ENCODE results near the gene PPP2R5C.
A peak's percentile ranks its signal among the peaks of the same experiment; 100 is the strongest.

Gene PPP2R5C

GRCh38 chr14:101757839-101758211, 3.7 kb upstream of the PPP2R5C start:
- Histone ChIP-seq H3K4me1 (ENCODE audit: control insufficient read depth, insufficient read depth, low read length) (peaks cover 9% of the 10 kb centered on the region), H3K36me3 (ENCODE audit: control insufficient read depth, insufficient read depth, low read length, severe bottlenecking) (no peaks in the 10 kb centered on the region), H3K9me3 (ENCODE audit: control insufficient read depth, low read length) (peaks cover 12% of the 10 kb centered on the region), H3K9ac (ENCODE audit: low read length) (no peak overlapping the region), H3K27me3 (replicated peaks; ENCODE audit: control insufficient read depth, insufficient read depth, low read length) (peaks cover 30% of the 10 kb centered on the region), H3K4me3 (ENCODE audit: low read length) (no peak overlapping the region)
- no peak for DNase-seq (ENCODE audit: low read depth)

- no peak for DNase-seq (ENCODE audit: low read depth)
- Histone ChIP-seq H3K4me1 (ENCODE audit: control insufficient read depth, insufficient read depth, low read length) (peaks cover 9% of the 10 kb centered on the region), H3K36me3 (ENCODE audit: control insufficient read depth, insufficient read depth, low read length, severe bottlenecking) (no peaks in the 10 kb centered on the region), H3K27me3 (replicated peaks; ENCODE audit: control insufficient read depth, insufficient read depth, low read length) (peaks cover 19% of the 10 kb centered on the region), H3K4me3 (ENCODE audit: low read length) (no peak overlapping the region), H3K9me3 (ENCODE audit: control insufficient read depth, low read length) (peaks cover 8% of the 10 kb centered on the region), H3K9ac (ENCODE audit: low read length) (no peak overlapping the region)
Measured at GRCh38 chr14:101758913-101759593, 2.5 kb upstream of the PPP2R5C start.

DNA sequence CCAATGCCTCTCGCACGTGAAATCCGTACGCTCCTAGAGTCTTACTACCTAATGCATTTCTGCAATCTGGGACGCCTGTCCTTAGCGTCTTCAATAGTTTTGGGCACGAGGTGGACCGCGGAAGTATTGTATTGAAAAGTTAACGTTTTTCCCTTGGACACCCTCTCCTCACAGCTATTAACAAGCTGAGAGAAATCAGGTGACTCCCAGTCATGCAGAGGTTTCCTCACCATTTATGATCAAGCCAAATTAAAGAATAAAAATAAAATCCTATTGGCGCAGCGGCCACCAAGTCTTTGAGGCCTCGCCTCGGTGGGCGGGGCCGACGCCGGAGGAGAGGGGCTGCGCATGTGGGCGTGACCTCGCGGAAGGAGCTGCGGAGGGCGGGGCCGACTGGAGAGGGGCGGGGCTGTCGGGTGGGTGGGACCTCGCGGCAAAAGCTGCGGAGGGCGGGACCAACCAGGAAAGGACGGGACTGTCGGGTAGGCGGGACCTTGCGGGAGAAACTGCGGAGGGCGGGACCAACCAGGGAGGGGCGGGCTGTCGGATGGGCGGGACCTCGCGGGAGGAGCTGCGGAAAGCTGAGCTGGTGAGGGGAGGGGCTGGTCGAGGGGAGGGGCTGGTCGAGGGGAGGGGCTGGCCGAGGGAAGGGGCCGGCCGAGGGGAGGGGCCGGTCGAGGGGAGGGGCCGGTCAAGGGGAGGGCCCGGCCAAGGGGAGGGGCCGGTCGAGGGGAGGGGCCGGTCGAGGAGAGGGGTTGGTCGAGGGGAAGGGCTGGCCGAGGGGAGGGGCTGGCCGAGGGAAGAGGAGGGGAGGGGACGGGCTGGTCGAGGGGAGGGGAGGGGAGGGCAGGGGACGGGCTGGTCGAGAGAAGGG, 1.1 kb upstream of the PPP2R5C start:
- DNase-seq (ENCODE audit: low read depth) = peak; percentile 100
- H3K36me3 ChIP-seq (ENCODE audit: control insufficient read depth, insufficient read depth, low read length, severe bottlenecking) = no peaks in the 10 kb centered on the region
- no peaks in the 10 kb centered on the region for H3K9me3 ChIP-seq (ENCODE audit: control insufficient read depth, low read length)
- H3K4me1 ChIP-seq (ENCODE audit: control insufficient read depth, insufficient read depth, low read length) = peaks cover 9% of the 10 kb centered on the region
- no peak overlapping the region for H3K9ac ChIP-seq (ENCODE audit: low read length)
- H3K27me3 ChIP-seq (replicated peaks; ENCODE audit: control insufficient read depth, insufficient read depth, low read length) = peaks cover 6% of the 10 kb centered on the region
- H3K4me3 ChIP-seq (ENCODE audit: low read length) = peak overlapping the region; percentile 65

DNA sequence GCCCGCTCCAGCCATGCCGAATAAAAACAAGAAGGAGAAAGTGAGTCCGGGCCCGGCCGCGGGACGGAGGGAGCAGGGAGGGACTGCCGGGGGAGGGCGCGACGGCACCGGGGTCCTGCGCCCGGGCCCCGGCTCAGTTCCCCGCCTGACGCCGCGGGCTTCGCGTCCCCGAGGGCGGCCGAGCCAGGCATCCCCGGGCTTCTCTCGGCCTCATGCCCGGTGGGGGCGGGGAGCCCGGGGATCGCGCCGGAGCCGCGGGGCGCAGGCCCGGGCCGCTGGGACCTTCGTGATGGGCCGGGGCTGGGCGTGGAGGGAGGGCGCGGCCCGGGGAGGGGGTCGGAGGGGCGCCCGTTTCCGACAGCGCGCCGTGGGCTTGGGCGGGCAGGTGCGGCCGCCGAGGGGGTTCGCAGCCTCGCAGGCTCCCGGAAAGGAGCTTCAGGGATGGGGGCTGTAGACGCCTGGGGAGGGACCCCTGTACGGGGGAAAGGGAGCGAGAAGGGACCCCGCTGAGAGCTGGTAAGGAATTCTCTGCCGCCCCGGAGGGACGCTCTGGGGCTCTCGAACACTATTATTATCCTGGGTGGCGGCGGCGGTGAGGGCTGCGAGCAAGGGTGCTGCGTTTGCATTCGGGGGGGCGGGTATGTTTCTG, 496 bp downstream of the PPP2R5C start:
- H3K9me3 ChIP-seq (ENCODE audit: control insufficient read depth, low read length) = no peaks in the 10 kb centered on the region
- H3K36me3 ChIP-seq (ENCODE audit: control insufficient read depth, insufficient read depth, low read length, severe bottlenecking) = no peaks in the 10 kb centered on the region
- H3K4me1 ChIP-seq (ENCODE audit: control insufficient read depth, insufficient read depth, low read length) = peaks cover 9% of the 10 kb centered on the region
- peak overlapping the region; percentile 79 for H3K9ac ChIP-seq (ENCODE audit: low read length)
- DNase-seq (ENCODE audit: low read depth) = peak; percentile 73
- no peaks in the 10 kb centered on the region for H3K27me3 ChIP-seq (replicated peaks; ENCODE audit: control insufficient read depth, insufficient read depth, low read length)
- H3K4me3 ChIP-seq (ENCODE audit: low read length) = peak overlapping the region; percentile 84

DNA sequence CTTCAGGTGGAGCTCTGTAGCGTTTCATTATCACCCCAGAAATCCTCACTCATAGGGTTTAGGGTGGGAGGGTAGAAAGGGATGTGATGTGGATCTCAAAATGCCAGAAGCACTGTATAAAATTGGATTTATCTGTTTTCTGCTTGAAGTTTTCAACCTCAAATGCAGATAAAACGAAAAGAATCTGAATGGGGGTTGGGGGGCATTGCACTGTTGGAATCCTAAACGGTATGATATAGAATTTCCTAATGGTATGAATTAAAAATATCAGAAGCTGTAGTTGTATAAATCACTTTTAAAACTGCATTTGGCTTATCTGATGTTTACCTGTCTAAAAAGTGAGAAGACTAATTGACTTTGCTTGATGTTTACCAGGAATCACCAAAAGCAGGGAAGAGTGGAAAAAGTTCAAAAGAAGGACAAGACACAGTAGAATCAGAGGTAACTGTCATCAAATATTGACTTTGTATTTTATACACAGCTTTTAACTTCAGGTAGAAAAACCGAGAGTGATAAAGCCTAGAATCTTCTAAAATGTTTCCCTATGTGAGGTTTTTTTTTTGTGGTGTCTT, 1.1 kb downstream of the PPP2R5C start:
- peak overlapping the region; percentile 79 for H3K9ac ChIP-seq (ENCODE audit: low read length)
- H3K27me3 ChIP-seq (replicated peaks; ENCODE audit: control insufficient read depth, insufficient read depth, low read length) = no peaks in the 10 kb centered on the region
- no peak for DNase-seq (ENCODE audit: low read depth)
- H3K4me3 ChIP-seq (ENCODE audit: low read length) = peak overlapping the region; percentile 84
- peaks cover 2% of the 10 kb centered on the region for H3K36me3 ChIP-seq (ENCODE audit: control insufficient read depth, insufficient read depth, low read length, severe bottlenecking)
- peaks cover 9% of the 10 kb centered on the region for H3K4me1 ChIP-seq (ENCODE audit: control insufficient read depth, insufficient read depth, low read length)
- H3K9me3 ChIP-seq (ENCODE audit: control insufficient read depth, low read length) = no peaks in the 10 kb centered on the region

DNA sequence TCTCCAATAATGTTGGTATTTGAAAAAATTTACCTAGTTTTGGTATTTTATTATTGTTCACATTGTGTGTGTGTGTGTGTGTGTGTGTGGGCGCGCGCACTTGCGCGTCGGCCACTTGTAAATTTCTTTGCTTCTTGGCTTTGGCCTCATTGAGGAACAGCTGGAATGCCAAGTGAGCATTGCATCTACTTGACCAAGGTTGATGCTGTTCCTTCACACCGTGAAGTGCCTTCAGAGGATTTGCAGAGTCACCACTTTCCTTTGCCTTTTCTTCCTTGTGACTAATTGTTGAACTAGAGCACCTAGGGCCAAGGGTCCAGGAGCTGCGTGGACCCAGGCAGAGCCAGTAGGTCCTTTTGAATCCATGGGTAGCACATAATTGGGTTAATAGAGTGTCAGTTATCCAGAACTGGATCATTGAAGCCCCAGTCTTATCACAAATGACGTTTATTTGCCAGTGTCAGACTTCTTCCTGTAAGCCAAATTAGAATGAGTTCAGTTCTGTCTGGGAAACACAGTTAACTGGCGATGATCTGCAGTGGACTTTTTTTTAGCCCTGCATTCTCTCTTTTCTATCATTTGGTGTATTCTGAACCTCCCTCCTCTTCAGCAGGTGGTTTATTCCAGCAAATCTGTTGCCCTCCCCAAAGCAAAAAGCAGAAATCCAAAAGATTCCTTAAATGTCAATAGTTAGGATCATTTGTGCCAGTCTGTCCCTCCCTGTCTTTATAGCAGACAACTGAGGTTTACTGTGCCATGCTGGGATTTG, 2.6 kb downstream of the PPP2R5C start:
- DNase-seq (ENCODE audit: low read depth) = no peak
- peaks cover 2% of the 10 kb centered on the region for H3K36me3 ChIP-seq (ENCODE audit: control insufficient read depth, insufficient read depth, low read length, severe bottlenecking)
- H3K27me3 ChIP-seq (replicated peaks; ENCODE audit: control insufficient read depth, insufficient read depth, low read length) = no peaks in the 10 kb centered on the region
- H3K9me3 ChIP-seq (ENCODE audit: control insufficient read depth, low read length) = no peaks in the 10 kb centered on the region
- H3K4me3 ChIP-seq (ENCODE audit: low read length) = no peak overlapping the region
- no peak overlapping the region for H3K9ac ChIP-seq (ENCODE audit: low read length)
- H3K4me1 ChIP-seq (ENCODE audit: control insufficient read depth, insufficient read depth, low read length) = peaks cover 9% of the 10 kb centered on the region

- no peak for DNase-seq (ENCODE audit: low read depth)
- H3K4me3 ChIP-seq (ENCODE audit: low read length) = no peak overlapping the region
- H3K27me3 ChIP-seq (replicated peaks; ENCODE audit: control insufficient read depth, insufficient read depth, low read length) = no peaks in the 10 kb centered on the region
- no peak overlapping the region for H3K9ac ChIP-seq (ENCODE audit: low read length)
- peaks cover under 1% of the 10 kb centered on the region for H3K4me1 ChIP-seq (ENCODE audit: control insufficient read depth, insufficient read depth, low read length)
- H3K36me3 ChIP-seq (ENCODE audit: control insufficient read depth, insufficient read depth, low read length, severe bottlenecking) = peaks cover 2% of the 10 kb centered on the region
- no peaks in the 10 kb centered on the region for H3K9me3 ChIP-seq (ENCODE audit: control insufficient read depth, low read length)
Measured at GRCh38 chr14:101767618-101768362, 6.3 kb downstream of the PPP2R5C start.

DNA sequence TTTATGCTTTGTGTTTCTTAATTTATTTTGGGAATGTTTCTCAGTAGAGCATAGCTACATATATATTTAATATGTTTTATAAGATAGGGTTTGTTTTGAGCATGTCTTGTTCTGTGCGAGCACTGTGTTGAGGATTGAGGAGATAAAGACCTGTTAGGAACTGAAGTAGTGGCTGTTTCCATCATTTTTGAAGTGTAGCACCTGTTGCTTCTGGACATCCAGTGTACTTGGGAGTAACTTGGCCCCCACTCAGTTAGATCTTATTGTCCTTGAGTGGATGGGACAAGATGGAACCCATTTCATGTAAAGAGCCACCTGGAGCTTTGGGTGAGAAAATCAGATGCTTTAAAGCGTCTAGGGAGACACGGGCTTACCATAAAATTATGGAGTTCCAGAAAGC, 8.7 kb downstream of the PPP2R5C start:
- no peaks in the 10 kb centered on the region for H3K4me1 ChIP-seq (ENCODE audit: control insufficient read depth, insufficient read depth, low read length)
- H3K36me3 ChIP-seq (ENCODE audit: control insufficient read depth, insufficient read depth, low read length, severe bottlenecking) = peaks cover 2% of the 10 kb centered on the region
- H3K4me3 ChIP-seq (ENCODE audit: low read length) = no peak overlapping the region
- no peaks in the 10 kb centered on the region for H3K9me3 ChIP-seq (ENCODE audit: control insufficient read depth, low read length)
- H3K27me3 ChIP-seq (replicated peaks; ENCODE audit: control insufficient read depth, insufficient read depth, low read length) = no peaks in the 10 kb centered on the region
- no peak for DNase-seq (ENCODE audit: low read depth)
- H3K9ac ChIP-seq (ENCODE audit: low read length) = no peak overlapping the region

DNA sequence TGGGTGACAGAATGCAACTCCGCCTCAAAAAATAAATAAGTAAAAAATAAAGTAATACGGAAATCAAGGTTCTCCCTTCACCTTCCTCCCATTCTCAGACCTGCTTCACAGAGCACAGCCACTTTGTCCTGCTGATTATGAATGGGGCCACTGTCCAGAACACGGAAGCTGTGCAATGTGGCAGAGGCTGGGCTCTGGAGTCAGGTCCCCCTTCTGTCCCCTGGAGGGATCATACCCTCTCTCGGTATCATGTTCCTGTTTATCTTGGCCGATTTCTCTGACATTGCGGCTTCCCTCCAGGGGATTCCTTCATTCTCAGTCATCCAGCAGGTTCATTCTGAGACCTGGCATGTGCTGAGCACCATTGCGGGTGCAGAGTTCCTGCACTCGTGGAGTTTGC, 11.3 kb downstream of the PPP2R5C start:
- Histone ChIP-seq H3K36me3 (ENCODE audit: control insufficient read depth, insufficient read depth, low read length, severe bottlenecking) (no peaks in the 10 kb centered on the region), H3K9me3 (ENCODE audit: control insufficient read depth, low read length) (no peaks in the 10 kb centered on the region), H3K9ac (ENCODE audit: low read length) (no peak overlapping the region), H3K4me3 (ENCODE audit: low read length) (no peak overlapping the region), H3K27me3 (replicated peaks; ENCODE audit: control insufficient read depth, insufficient read depth, low read length) (no peaks in the 10 kb centered on the region), H3K4me1 (ENCODE audit: control insufficient read depth, insufficient read depth, low read length) (no peaks in the 10 kb centered on the region)
- DNase-seq (ENCODE audit: low read depth) = no peak

DNA sequence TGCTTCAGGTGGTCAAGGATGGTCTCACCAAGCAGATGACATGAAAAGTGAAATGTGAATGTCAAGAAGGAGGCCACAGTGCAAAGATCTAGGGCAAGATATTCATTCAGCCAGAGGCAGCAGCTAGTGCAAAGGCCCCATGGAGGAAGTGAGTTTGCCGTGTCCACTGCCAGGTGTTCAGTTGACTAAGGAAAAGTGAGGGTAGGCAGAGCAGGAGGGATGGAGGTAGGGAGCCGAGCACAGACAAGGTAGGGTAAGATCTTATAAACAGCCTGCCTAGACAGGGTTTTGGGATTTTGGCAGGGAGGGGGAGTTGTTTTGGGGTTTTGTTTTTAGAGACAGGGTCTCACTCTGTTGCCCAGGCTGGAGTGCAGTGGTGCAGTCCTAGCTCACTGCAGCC, 11.9 kb downstream of the PPP2R5C start:
- Histone ChIP-seq H3K4me3 (ENCODE audit: low read length) (no peak overlapping the region), H3K9me3 (ENCODE audit: control insufficient read depth, low read length) (no peaks in the 10 kb centered on the region), H3K27me3 (replicated peaks; ENCODE audit: control insufficient read depth, insufficient read depth, low read length) (no peaks in the 10 kb centered on the region), H3K36me3 (ENCODE audit: control insufficient read depth, insufficient read depth, low read length, severe bottlenecking) (no peaks in the 10 kb centered on the region), H3K9ac (ENCODE audit: low read length) (no peak overlapping the region), H3K4me1 (ENCODE audit: control insufficient read depth, insufficient read depth, low read length) (no peaks in the 10 kb centered on the region)
- DNase-seq (ENCODE audit: low read depth) = no peak

Measured in adipocyte (in vitro differentiated cells).